ENCODE data around the gene CRACR2B. TPM values are rescaled to one million over a fixed set of nuclear protein-coding genes. Genes with fewer than 3 reads are reported as not detected.

Gene CRACR2B
- total RNA-seq = 100 to 1,000 TPM in 1 of 3 donors, 10 to 100 TPM in 2; 14.7 to 152 (median 86.2) TPM

DNA sequence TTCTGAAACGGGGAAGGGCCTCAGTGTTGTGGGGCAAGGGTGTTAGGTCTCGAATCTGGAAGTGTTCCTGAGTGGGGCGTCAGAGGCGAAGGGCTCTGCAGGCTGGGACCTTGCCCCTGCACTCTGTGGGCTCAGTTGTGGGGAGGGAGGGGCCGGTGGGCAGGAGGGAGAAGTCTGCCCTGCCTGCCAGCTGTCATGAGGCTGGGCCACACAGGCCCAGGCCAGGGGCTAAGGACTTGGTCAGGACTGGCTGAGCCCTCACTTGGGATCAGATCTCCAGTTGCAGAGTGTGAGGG, at the start of gene CRACR2B:
Gene CRACR2B, plus strand, starts transcription at position 23 of the 296 bp plus-strand sequence. CDS start 689 bp downstream, outside the sequence.
- TF ChIP-seq, protein P1, sequence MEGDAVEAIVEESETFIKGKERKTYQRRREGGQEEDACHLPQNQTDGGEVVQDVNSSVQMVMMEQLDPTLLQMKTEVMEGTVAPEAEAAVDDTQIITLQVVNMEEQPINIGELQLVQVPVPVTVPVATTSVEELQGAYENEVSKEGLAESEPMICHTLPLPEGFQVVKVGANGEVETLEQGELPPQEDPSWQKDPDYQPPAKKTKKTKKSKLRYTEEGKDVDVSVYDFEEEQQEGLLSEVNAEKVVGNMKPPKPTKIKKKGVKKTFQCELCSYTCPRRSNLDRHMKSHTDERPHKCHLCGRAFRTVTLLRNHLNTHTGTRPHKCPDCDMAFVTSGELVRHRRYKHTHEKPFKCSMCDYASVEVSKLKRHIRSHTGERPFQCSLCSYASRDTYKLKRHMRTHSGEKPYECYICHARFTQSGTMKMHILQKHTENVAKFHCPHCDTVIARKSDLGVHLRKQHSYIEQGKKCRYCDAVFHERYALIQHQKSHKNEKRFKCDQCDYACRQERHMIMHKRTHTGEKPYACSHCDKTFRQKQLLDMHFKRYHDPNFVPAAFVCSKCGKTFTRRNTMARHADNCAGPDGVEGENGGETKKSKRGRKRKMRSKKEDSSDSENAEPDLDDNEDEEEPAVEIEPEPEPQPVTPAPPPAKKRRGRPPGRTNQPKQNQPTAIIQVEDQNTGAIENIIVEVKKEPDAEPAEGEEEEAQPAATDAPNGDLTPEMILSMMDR (IDR thresholded peaks at IDR 0.05) = no peak
- TF ChIP-seq POLR2A (IDR thresholded peaks at IDR 0.05) = no peak
- TF ChIP-seq POLR2AphosphoS5 (IDR thresholded peaks at IDR 0.05) = no peak
- intact Hi-C loops (cut with DNase I; ENCODE audit: low total_unique reads) = no loop called here
- H3K27me3 ChIP-seq = no peaks in the 10 kb centered on the region
- no peaks in the 10 kb centered on the region for H3K9me3 ChIP-seq
- H3K4me1 ChIP-seq = peaks cover 37 to 55% of the 10 kb centered on the region in 2 donors
- DNase-seq (ENCODE audit: low spot score in 2 of 2) = no peak
- peaks cover 9% of the 10 kb centered on the region for H3K36me3 ChIP-seq
- peak within 1 kb of the TSS; percentile 79 to 94 for H3K27ac ChIP-seq
- peak within 1 kb of the TSS; percentile 39 to 79 (median 60) for H3K4me3 ChIP-seq

DNA sequence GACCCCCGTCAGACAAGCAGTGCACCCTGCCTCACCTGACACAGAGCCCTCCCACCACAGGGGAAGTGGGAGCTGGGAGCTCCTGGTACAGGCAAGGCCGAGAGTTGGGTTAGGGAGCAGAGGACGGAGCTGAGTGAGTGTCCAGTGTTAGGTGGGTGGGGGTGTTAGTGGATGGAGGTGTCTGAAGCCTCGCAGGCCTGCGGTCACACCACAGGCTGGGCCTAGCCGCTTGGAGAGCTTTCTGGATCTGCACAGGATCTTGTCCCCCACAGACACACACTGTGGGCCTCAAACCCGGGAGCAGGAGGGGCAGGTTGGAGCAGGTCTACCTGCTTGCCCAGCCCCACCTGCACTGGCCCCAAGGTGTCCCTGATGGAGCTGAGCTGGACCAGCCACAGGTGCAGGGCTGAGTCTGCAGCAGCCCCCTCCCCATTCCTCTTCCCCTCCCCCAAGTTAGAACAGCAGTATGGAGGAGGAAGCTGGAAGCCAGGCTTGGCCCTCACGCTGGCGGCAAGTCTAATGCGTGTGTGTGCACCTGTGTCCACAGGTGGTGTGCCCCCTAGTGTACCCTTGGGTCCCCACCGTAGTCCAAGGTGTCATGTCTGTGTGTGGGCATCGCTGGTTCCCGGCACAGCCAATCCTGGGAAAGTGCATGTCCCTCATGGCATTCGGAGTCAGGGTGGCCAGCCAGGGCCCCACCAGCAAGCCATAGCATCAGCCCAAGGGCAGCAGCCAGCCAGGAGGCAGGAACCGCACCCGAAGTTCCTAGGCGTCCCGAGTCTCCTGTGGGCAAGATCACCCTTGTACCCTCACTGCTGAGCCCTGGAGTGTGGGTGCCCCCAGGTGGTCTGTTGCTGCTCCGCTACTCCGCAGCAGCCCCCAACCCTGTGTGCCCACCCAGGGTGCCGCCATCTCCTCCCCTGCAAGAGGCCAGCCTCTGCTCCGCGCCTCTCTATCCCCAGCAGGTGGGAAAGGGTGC, 48.5 kb upstream of the CRACR2B start:
- Histone ChIP-seq H3K4me3 (no peak overlapping the region), H3K27ac (no peak overlapping the region), H3K9me3 (no peaks in the 10 kb centered on the region), H3K27me3 (no peaks in the 10 kb centered on the region), H3K36me3 (no peaks in the 10 kb centered on the region), H3K4me1 (peaks cover 7 to 12% of the 10 kb centered on the region in 2 donors)
- DNase-seq (ENCODE audit: low spot score in 2 of 2) = no peak
- intact Hi-C loops (cut with DNase I; ENCODE audit: low total_unique reads) = loop anchor here (10.0 kb wide), 1 partner anchor 214 kb away; the partner anchor contains the start of genes LMNTD2 and RASSF7
- TF ChIP-seq POLR2AphosphoS5 (IDR thresholded peaks at IDR 0.05) (no peak), POLR2A (IDR thresholded peaks at IDR 0.05) (no peak)
- TF ChIP-seq, protein P1 (IDR thresholded peaks at IDR 0.05) = no peak

DNA sequence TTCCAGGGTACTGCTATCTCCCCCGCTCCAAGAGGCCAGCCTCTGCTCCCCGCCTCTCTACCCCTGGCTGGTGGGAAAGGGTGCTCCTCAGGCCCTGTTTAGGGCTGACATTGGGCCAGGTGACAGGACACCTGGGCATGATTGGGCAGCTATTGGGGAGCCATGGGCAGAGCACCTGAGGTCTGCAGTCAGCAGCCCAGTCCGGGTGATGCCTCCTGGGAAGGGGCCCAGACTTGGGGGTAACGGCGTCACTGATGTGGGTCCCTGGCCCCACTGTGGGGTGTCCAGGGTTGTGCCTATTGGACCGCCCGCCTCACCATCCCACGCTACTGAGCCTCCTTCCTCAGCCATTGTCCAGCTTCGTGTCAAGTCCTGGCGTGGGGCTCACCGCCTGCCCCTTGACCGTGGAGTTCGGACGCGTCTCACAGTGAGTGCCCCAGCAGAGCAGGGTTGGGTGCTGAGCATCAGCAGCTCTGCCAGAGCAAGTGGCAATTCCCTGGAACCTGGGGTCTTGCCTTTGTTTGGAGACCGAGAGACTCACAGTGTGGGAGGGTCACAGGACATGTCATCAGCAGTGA, 47.7 kb upstream of the CRACR2B start:
- Histone ChIP-seq H3K36me3 (no peaks in the 10 kb centered on the region), H3K27ac (no peak overlapping the region), H3K4me3 (no peak overlapping the region), H3K9me3 (no peaks in the 10 kb centered on the region), H3K27me3 (no peaks in the 10 kb centered on the region), H3K4me1 (peaks cover 7 to 11% of the 10 kb centered on the region in 2 donors)
- intact Hi-C loops (cut with DNase I; ENCODE audit: low total_unique reads) = loop anchor here (10.0 kb wide), 1 partner anchor 215 kb away; the partner anchor contains the start of genes LMNTD2 and RASSF7
- TF ChIP-seq, protein P1 (IDR thresholded peaks at IDR 0.05) = no peak
- TF ChIP-seq POLR2A (IDR thresholded peaks at IDR 0.05) (no peak), POLR2AphosphoS5 (IDR thresholded peaks at IDR 0.05) (no peak)
- no peak for DNase-seq (ENCODE audit: low spot score in 2 of 2)

DNA sequence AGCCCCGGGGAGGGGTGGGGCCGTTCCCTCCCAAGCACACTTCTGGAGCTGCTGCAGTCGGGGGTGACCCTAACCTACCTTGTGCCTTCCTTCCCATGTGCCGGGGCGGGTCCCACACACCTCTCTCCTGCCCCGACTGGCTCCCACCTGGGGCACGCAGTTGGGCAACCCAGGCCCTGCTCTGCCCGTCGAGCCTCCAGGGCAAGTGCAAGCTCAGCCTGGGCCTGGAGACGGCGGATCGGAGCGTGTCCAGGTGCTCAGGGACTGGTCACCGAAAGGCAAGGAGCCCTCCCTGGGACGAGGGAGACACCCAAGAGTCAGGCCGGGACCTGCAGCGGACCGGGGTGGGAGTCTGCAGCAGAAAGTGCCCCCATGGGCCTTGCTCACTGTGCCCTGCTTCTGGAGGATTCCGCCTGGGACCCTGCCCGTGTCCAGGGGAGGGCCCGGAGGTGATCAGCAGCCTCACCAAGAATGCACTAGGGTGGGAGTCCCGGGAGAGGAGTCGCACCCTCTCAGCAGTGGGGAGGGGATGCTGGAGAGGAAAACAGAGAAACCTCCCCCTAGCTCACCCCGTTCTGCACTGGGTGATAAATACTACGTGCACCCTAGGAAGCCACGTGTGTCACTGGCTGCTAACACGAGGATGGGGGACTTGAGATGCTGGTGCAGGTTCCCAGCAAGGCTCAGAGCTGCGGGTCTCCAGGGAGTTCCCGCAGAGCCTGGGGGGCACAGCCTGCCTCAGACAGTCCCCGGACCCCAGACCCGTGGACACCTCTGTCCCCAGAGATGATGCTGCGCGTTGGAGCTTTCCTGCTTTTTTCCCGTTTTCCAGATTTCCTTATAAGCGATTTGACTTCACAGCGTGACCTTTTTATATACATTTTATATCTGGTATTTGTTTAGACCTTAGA, 45.2 kb upstream of the CRACR2B start:
- no peaks in the 10 kb centered on the region for H3K27me3 ChIP-seq
- H3K4me3 ChIP-seq = no peak overlapping the region
- intact Hi-C loops (cut with DNase I; ENCODE audit: low total_unique reads) = no loop called here
- peaks cover 0 to 4% of the 10 kb centered on the region in 2 donors for H3K4me1 ChIP-seq
- no peaks in the 10 kb centered on the region for H3K9me3 ChIP-seq
- no peaks in the 10 kb centered on the region for H3K36me3 ChIP-seq
- no peak for DNase-seq (ENCODE audit: low spot score in 2 of 2)
- TF ChIP-seq POLR2AphosphoS5 (IDR thresholded peaks at IDR 0.05) = no peak
- TF ChIP-seq POLR2A (IDR thresholded peaks at IDR 0.05) = no peak
- TF ChIP-seq, protein P1 (IDR thresholded peaks at IDR 0.05) = no peak
- H3K27ac ChIP-seq = peak overlapping the region in 1 of 2 donors; percentile 40
